Keratinocyte (primary cell): ENCODE measurements around the gene RRP12. TPM values are rescaled to one million over a fixed set of nuclear protein-coding genes. Genes with fewer than 3 reads are reported as not detected.
A peak's percentile ranks its signal among the peaks of the same experiment; 100 is the strongest.

Source experiments
- DNase-seq: peaks from one replicate; pipeline ENCODE4 v3.0.0-alpha.2; 2011; ENCODE audit warnings: low read depth, missing footprints, low spot score
- FAIRE-seq: peaks from 2 replicates; lab custom pipeline; 2011; peaks lifted over from hg19 to GRCh38; lab: Jason Lieb, UNC
- H2AFZ ChIP-seq: 2 replicates; pipeline ENCODE4 v1.6.0; 2012; ENCODE audit warnings: low read length, control low read depth, inconsistent platforms; ENCODE audit not compliant: control insufficient read depth
- H3K27ac ChIP-seq: 2 replicates; pipeline ENCODE4 v1.5.1; 2011; ENCODE audit warnings: low read length; ENCODE audit not compliant: control insufficient read depth, insufficient read depth
- H3K27me3 ChIP-seq: 3 replicates; pipeline ENCODE4 v1.6.0; 2011; ENCODE audit warnings: low read length; ENCODE audit not compliant: control insufficient read depth, insufficient read depth; ENCODE audit errors: extremely low read depth
- H3K36me3 ChIP-seq, 2 experiments: 2 replicates in 1 of 2; 3 replicates in 1 of 2; pipeline ENCODE4 v1.5.1; 2011; ENCODE audit warnings: low read length in 2 of 2, mild to moderate bottlenecking in 1 of 2; ENCODE audit not compliant: control insufficient read depth in 2 of 2, insufficient read depth in 2 of 2; ENCODE audit errors: extremely low read depth in 1 of 2
- H3K4me1 ChIP-seq: 3 replicates; pipeline ENCODE4 v1.5.1; 2011; ENCODE audit warnings: low read length; ENCODE audit not compliant: control insufficient read depth, insufficient read depth; ENCODE audit errors: extremely low read depth
- H3K4me2 ChIP-seq: 3 replicates; pipeline ENCODE4 v1.6.0; 2011; ENCODE audit warnings: low read depth, low read length; ENCODE audit not compliant: control insufficient read depth, insufficient read depth; ENCODE audit errors: extremely low read depth
- H3K4me3 ChIP-seq, 3 experiments: fragments of 200-600 bp in 1 of 3; sonication (generic) in 1 of 3; 2 replicates in 2 of 3; 3 replicates in 1 of 3; pipeline ENCODE4 v1.5.1; 2011 to 2016; ENCODE audit warnings: low read length in 3 of 3, mild to moderate bottlenecking in 3 of 3, control low read depth in 2 of 3, inconsistent platforms in 1 of 3, low read depth in 1 of 3, mixed read lengths in 1 of 3, mixed run types in 1 of 3, moderate library complexity in 1 of 3; ENCODE audit not compliant: control insufficient read depth in 2 of 3, insufficient read depth in 2 of 3; ENCODE audit errors: extremely low read depth in 1 of 3
- H3K79me2 ChIP-seq: 2 replicates; pipeline ENCODE4 v1.6.0; 2012; ENCODE audit warnings: low read length; ENCODE audit not compliant: control insufficient read depth, insufficient read depth
- H3K9ac ChIP-seq: 3 replicates; pipeline ENCODE4 v1.6.0; 2011; ENCODE audit warnings: low read length; ENCODE audit not compliant: control insufficient read depth, insufficient read depth; ENCODE audit errors: extremely low read depth
- H3K9me1 ChIP-seq: 3 replicates; pipeline ENCODE4 v1.6.0; 2011; ENCODE audit warnings: low read length; ENCODE audit not compliant: control insufficient read depth, insufficient read depth; ENCODE audit errors: extremely low read depth
- H3K9me3 ChIP-seq: 2 replicates; pipeline ENCODE4 v1.5.1; 2012; ENCODE audit warnings: low read depth, low read length; ENCODE audit not compliant: control insufficient read depth
- H4K20me1 ChIP-seq: 3 replicates; pipeline ENCODE4 v1.6.0; 2011; ENCODE audit warnings: low read length; ENCODE audit not compliant: control insufficient read depth, insufficient read depth; ENCODE audit errors: extremely low read depth
- CTCF ChIP-seq, 3 experiments: IDR thresholded peaks in 1 of 3; conservative IDR thresholded peaks in 1 of 3; optimal IDR thresholded peaks in 1 of 3; 2 replicates in 2 of 3; 3 replicates in 1 of 3; pipeline versions ENCODE3 to v1.5.1; 2011; ENCODE audit warnings: low read length in 3 of 3, mild to moderate bottlenecking in 3 of 3, moderate library complexity in 2 of 3, control low read depth in 1 of 3, inconsistent platforms in 1 of 3; ENCODE audit not compliant: insufficient read depth in 2 of 3; ENCODE audit errors: extremely low read depth in 1 of 3
- EZH2 ChIP-seq: IDR thresholded peaks from one replicate; pipeline ENCODE4 v1.6.1; 2012; ENCODE audit warnings: inconsistent platforms, mild to moderate bottlenecking, low read length, moderate library complexity
- dilution Hi-C: fragments of 300-500 bp; cut with MboI; formaldehyde crosslinking; loops from one replicate; pipeline ENCODE4 v1.7.0; 2020; ENCODE audit warnings: low sequenced_read_pairs; ENCODE audit not compliant: extremely low pct_ligation_motif_present
- polyA plus RNA-seq, 5 experiments: library from polyadenylated mRNA; depleted of rRNA in 3 of 5; stranded (reverse) in 3 of 5; stranded (forward) in 1 of 5; unstranded in 1 of 5; fragments of >200 nt; gene quantifications; 1 replicate in 1 of 5; 2 replicates in 3 of 5; 3 replicates in 1 of 5; pipeline versions ENCODE4 v1.2.1 to v1.2.3, GENCODE V29; 2011 to 2012; ENCODE audit warnings: missing spikeins in 2 of 5, low read depth in 1 of 5, low replicate concordance in 1 of 5

RRP12 gene
- polyA plus RNA-seq, 1 donor (not counting 4 experiments of a cell fraction or from before 2014, with no cell fraction given): 14.8 TPM

GRCh38 chr10:97333351-97333600, 67.9 kb downstream of the RRP12 start:
- Histone ChIP-seq H3K4me2 (peak overlapping the region; percentile 93), H3K4me1 (peaks cover 31% of the 10 kb centered on the region), H4K20me1 (no peaks in the 10 kb centered on the region), H2AFZ (no peak overlapping the region), H3K79me2 (peaks cover 24% of the 10 kb centered on the region), H3K36me3 (peaks cover 0 to 2% of the 10 kb centered on the region in 2 experiments), H3K27me3 (no peaks in the 10 kb centered on the region), H3K27ac (peak overlapping the region; percentile 95), H3K4me3 (peak overlapping the region; percentile 77 to 91 (median 82)), H3K9me3 (no peaks in the 10 kb centered on the region), H3K9ac (peak overlapping the region; percentile 96), H3K9me1 (no peaks in the 10 kb centered on the region)
- TF ChIP-seq CTCF (optimal IDR thresholded peaks at IDR 0.05 in 1 of 3, IDR thresholded peaks at IDR 0.05 in 1 of 3, conservative IDR thresholded peaks at IDR 0.05 in 1 of 3; ENCODE audit: extremely low read depth in 1 of 3, insufficient read depth in 2 of 3, low read length in 3 of 3): peak in 2 of 3 experiments; percentile 5 to 18
- no peak for TF ChIP-seq EZH2
- no peak for FAIRE-seq
- dilution Hi-C loops: no loop called here
- DNase-seq: no peak

- H3K9ac ChIP-seq: peak overlapping the region; percentile 96
- dilution Hi-C loops: no loop called here
Observed at GRCh38 chr10:97332591-97333350, 68.4 kb downstream of the RRP12 start.

More at GRCh38 chr10:97332591-97333350, 68.4 kb downstream of the RRP12 start:
- peaks cover 31% of the 10 kb centered on the region for H3K4me1 ChIP-seq
- H3K79me2 ChIP-seq: peaks cover 24% of the 10 kb centered on the region
- peak overlapping the region; percentile 95 for H3K27ac ChIP-seq
- FAIRE-seq: no peak
- TF ChIP-seq EZH2: no peak
- TF ChIP-seq CTCF (optimal IDR thresholded peaks at IDR 0.05 in 1 of 3, IDR thresholded peaks at IDR 0.05 in 1 of 3, conservative IDR thresholded peaks at IDR 0.05 in 1 of 3; ENCODE audit: extremely low read depth in 1 of 3, insufficient read depth in 2 of 3, low read length in 3 of 3): peak; percentile 28 to 57 (median 44)
- H2AFZ ChIP-seq: peak overlapping the region; percentile 78
- H3K9me1 ChIP-seq: no peaks in the 10 kb centered on the region
- DNase-seq: no peak
- no peaks in the 10 kb centered on the region for H3K27me3 ChIP-seq
- H4K20me1 ChIP-seq: no peaks in the 10 kb centered on the region
- peaks cover 0 to 2% of the 10 kb centered on the region in 2 experiments for H3K36me3 ChIP-seq
- H3K4me2 ChIP-seq: peak overlapping the region; percentile 93
- H3K4me3 ChIP-seq: peak overlapping the region; percentile 77 to 91 (median 82)
- H3K9me3 ChIP-seq: no peaks in the 10 kb centered on the region
